22Rv1 (cell line): ENCODE measurements around the gene GPR37.

Source experiments
- ZFX ChIP-seq: fragments of 450-650 bp; IDR thresholded peaks from 2 replicates; pipeline ENCODE4 v1.6.1; 2017; ENCODE audit warnings: antibody characterized with exemption, borderline replicate concordance
- TF ChIP-seq, protein P1 (sequence below): fragments of 450-650 bp; IDR thresholded peaks from 2 replicates; pipeline ENCODE4 v1.5.1; 2017; ENCODE audit warnings: mild to moderate bottlenecking

DNA sequence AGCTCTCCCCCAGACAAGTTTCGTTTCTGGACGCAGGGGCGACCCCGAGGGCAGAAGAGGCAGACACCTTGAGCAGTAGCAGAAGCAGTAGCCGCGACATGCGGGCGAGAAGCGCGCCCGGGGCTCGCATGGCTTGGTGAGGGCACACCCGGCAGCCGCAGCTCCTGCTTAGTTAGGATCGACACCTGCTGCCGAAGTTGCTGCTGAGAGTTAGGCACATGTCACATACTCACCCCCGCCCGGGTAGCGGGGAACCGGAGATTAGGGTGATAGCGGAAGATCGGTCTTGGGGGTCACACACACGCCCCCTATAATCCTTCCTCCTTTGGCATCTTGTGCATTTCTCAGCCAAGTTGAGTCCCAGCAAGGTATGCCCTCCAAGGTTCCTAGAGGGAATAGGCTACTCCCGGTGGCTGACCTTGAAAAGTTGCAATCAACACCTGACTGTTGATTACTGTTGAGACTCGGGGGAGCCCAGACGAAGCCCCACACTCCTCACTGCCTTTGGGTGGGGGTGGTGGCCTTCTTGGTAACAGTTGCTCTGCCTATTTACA lies 668 bp downstream of the GPR37 start:
- TF ChIP-seq, protein P1, sequence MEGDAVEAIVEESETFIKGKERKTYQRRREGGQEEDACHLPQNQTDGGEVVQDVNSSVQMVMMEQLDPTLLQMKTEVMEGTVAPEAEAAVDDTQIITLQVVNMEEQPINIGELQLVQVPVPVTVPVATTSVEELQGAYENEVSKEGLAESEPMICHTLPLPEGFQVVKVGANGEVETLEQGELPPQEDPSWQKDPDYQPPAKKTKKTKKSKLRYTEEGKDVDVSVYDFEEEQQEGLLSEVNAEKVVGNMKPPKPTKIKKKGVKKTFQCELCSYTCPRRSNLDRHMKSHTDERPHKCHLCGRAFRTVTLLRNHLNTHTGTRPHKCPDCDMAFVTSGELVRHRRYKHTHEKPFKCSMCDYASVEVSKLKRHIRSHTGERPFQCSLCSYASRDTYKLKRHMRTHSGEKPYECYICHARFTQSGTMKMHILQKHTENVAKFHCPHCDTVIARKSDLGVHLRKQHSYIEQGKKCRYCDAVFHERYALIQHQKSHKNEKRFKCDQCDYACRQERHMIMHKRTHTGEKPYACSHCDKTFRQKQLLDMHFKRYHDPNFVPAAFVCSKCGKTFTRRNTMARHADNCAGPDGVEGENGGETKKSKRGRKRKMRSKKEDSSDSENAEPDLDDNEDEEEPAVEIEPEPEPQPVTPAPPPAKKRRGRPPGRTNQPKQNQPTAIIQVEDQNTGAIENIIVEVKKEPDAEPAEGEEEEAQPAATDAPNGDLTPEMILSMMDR, result no peak
- TF ChIP-seq ZFX, result no peak
